HCT116 (cell line): Measurements from ENCODE around the gene ANGPT4. TPM values are rescaled to one million over a fixed set of nuclear protein-coding genes. Genes with fewer than 3 reads are reported as not detected.

Experiments
- ATAC-seq: fragments of 200-7000 bp; cut with Tn5 transposase; 2 replicates; pipeline ENCODE4 v1.9.1; 2020; ENCODE audit warnings: mild to moderate bottlenecking, moderate library complexity
- BruUV-seq: library from RNA; stranded (reverse); fragments of 400-500 nt; replicated peaks from 2 replicates; lab custom pipeline; 2021; lab: Mats Ljungman, UMichigan
- CTCF ChIA-PET: fragments of 300-600 bp; sonication (Branson Sonifier 250); formaldehyde crosslinking; loops from one replicate; lab custom pipeline; 2021; ENCODE audit warnings: antibody characterized with exemption; lab: Charles Lee
- POLR2A ChIA-PET: fragments of 300-600, 350-600 bp; sonication (Branson Sonifier 250); formaldehyde crosslinking; loops from one replicate; lab custom pipeline; 2021; ENCODE audit warnings: antibody characterized with exemption; lab: Charles Lee
- RAD21 ChIA-PET, 2 experiments: fragments of 300-600 bp; sonication (Branson Sonifier 250); formaldehyde crosslinking; loops; one replicate each; lab custom pipeline; 2023; ENCODE audit warnings: low total read pairs in 2 of 2; ENCODE audit not compliant: uncharacterized antibody in 2 of 2, unreplicated experiment in 2 of 2, low non-redundant PET in 1 of 2; lab: Charles Lee
- DNase-seq: peaks from one replicate; pipeline ENCODE4 v3.0.0-alpha.2; 2010; ENCODE audit warnings: low read depth, low spot score
- H2AFZ ChIP-seq: fragments of 200-600 bp; shearing (Covaris generic), sonication (generic); 2 replicates; pipeline ENCODE4 v1.6.1; 2017; ENCODE audit warnings: low read depth, mixed run types, mixed read lengths, antibody characterized with exemption, low read length; ENCODE audit not compliant: poor library complexity, severe bottlenecking
- H3K27ac ChIP-seq: 2 replicates; pipeline ENCODE4 v1.5.1; 2012; ENCODE audit warnings: low read depth, low read length
- H3K27me3 ChIP-seq: fragments of 200-600 bp; sonication (generic); 2 replicates; pipeline ENCODE4 v1.6.1; 2016; ENCODE audit warnings: mixed run types, low read length, mixed read lengths; ENCODE audit not compliant: insufficient read depth
- H3K36me3 ChIP-seq, 2 experiments: fragments of 200-500 bp in 1 of 2; fragments of 200-600 bp in 1 of 2; sonication (Bioruptor generic) in 1 of 2; sonication (generic) in 1 of 2; 2 replicates each; pipeline versions ENCODE4 v1.5.1 to v1.6.1; 2014 to 2016; ENCODE audit warnings: low read length in 2 of 2, inconsistent platforms in 1 of 2, mixed read lengths in 1 of 2, mixed run types in 1 of 2; ENCODE audit not compliant: insufficient read depth in 2 of 2, control insufficient read depth in 1 of 2
- H3K4me1 ChIP-seq, 2 experiments: fragments of 200-600 bp in 1 of 2; sonication (generic) in 1 of 2; 2 replicates each; pipeline versions ENCODE4 v1.5.1 to v1.6.1; 2012 to 2017; ENCODE audit warnings: low read length in 2 of 2, inconsistent platforms in 1 of 2, mild to moderate bottlenecking in 1 of 2, mixed read lengths in 1 of 2, mixed run types in 1 of 2, moderate library complexity in 1 of 2; ENCODE audit not compliant: insufficient read depth in 2 of 2, control insufficient read depth in 1 of 2
- H3K4me2 ChIP-seq: fragments of 200-600 bp; sonication (generic); 2 replicates; pipeline ENCODE4 v1.6.1; 2017; ENCODE audit warnings: mixed run types, low read length, mixed read lengths
- H3K4me3 ChIP-seq, 2 experiments: fragments of 200-600 bp in 1 of 2; sonication (generic) in 1 of 2; replicated peaks in 1 of 2; 2 replicates each; pipeline ENCODE4 v1.5.1; 2011 to 2016; ENCODE audit warnings: low read length in 2 of 2, control low read depth in 1 of 2, low read depth in 1 of 2, mild to moderate bottlenecking in 1 of 2, mixed read lengths in 1 of 2, mixed run types in 1 of 2
- H3K79me2 ChIP-seq: fragments of 200-600 bp; sonication (generic); 2 replicates; pipeline ENCODE4 v1.6.1; 2017; ENCODE audit warnings: mild to moderate bottlenecking, mixed run types, low read length, moderate library complexity, mixed read lengths; ENCODE audit not compliant: insufficient read depth
- H3K9ac ChIP-seq: fragments of 200-600 bp; sonication (generic); 2 replicates; pipeline ENCODE4 v1.6.1; 2016; ENCODE audit warnings: low read length, mixed read lengths
- H3K9me2 ChIP-seq: fragments of 200-600 bp; sonication (generic), shearing (Covaris generic); 2 replicates; pipeline ENCODE4 v1.6.1; 2017; ENCODE audit warnings: mixed run types, mild to moderate bottlenecking, moderate library complexity; ENCODE audit not compliant: insufficient read depth
- H3K9me3 ChIP-seq, 2 experiments: fragments of 200-500 bp in 1 of 2; fragments of 200-600 bp in 1 of 2; sonication (Bioruptor generic) in 1 of 2; sonication (generic) in 1 of 2; 2 replicates each; pipeline ENCODE4 v1.6.1; 2014 to 2017; ENCODE audit warnings: low read length in 2 of 2, mixed read lengths in 2 of 2, inconsistent platforms in 1 of 2, low read depth in 1 of 2, mild to moderate bottlenecking in 1 of 2, mixed run types in 1 of 2, moderate library complexity in 1 of 2; ENCODE audit not compliant: control insufficient read depth in 1 of 2, insufficient read depth in 1 of 2
- H4K20me1 ChIP-seq: fragments of 200-600 bp; sonication (generic), shearing (Covaris generic); 2 replicates; pipeline ENCODE4 v1.6.1; 2017; ENCODE audit warnings: mixed run types, mild to moderate bottlenecking, moderate library complexity; ENCODE audit not compliant: insufficient read depth
- CBX3 ChIP-seq: IDR thresholded peaks from 2 replicates; pipeline ENCODE4 v1.6.1; 2012; ENCODE audit warnings: low read depth
- EGR1 ChIP-seq: IDR thresholded peaks from 2 replicates; pipeline ENCODE4 v1.6.1; 2012; ENCODE audit warnings: low read depth
- ELF1 ChIP-seq: IDR thresholded peaks from 2 replicates; pipeline ENCODE4 v1.6.1; 2012; ENCODE audit warnings: low read depth, borderline replicate concordance
- EZH2 ChIP-seq: fragments of 200-600 bp; sonication (generic); IDR thresholded peaks from 2 replicates; pipeline ENCODE4 v1.6.1; 2017; ENCODE audit warnings: antibody characterized with exemption, mixed run types
- FOSL1 ChIP-seq: IDR thresholded peaks from 2 replicates; pipeline ENCODE4 v1.6.1; 2012; ENCODE audit warnings: low read depth
- JUND ChIP-seq: IDR thresholded peaks from 2 replicates; pipeline ENCODE4 v1.6.1; 2012
- POLR2A ChIP-seq: IDR thresholded peaks from 2 replicates; pipeline ENCODE4 v1.7.0; 2011; ENCODE audit warnings: borderline replicate concordance; ENCODE audit not compliant: insufficient read depth, insufficient read length; ENCODE audit errors: extremely low read depth
- POLR2AphosphoS5 ChIP-seq: IDR thresholded peaks from 2 replicates; pipeline ENCODE4 v1.6.1; 2011; ENCODE audit warnings: mild to moderate bottlenecking, low read depth, low read length, moderate library complexity
- RAD21 ChIP-seq: IDR thresholded peaks from 2 replicates; pipeline ENCODE4 v1.6.1; 2012; ENCODE audit warnings: low read depth, mild to moderate bottlenecking
- SIN3A ChIP-seq: IDR thresholded peaks from 2 replicates; pipeline ENCODE4 v1.6.1; 2012; ENCODE audit warnings: low read depth
- SP1 ChIP-seq: IDR thresholded peaks from 2 replicates; pipeline ENCODE4 v1.6.1; 2012; ENCODE audit warnings: low read depth
- SRF ChIP-seq: IDR thresholded peaks from 2 replicates; pipeline ENCODE4 v1.6.1; 2012; ENCODE audit warnings: low read depth
- YY1 ChIP-seq: IDR thresholded peaks from 2 replicates; pipeline ENCODE4 v1.6.1; 2011; ENCODE audit warnings: low read length, low read depth, moderate library complexity, mild to moderate bottlenecking; ENCODE audit not compliant: insufficient replicate concordance; ENCODE audit errors: extremely low read depth
- ZFX ChIP-seq: fragments of 450-650 bp; IDR thresholded peaks from 2 replicates; pipeline ENCODE4 v1.6.1; 2017
- ZNF274 ChIP-seq: fragments of 200-500 bp; sonication (Bioruptor generic); IDR thresholded peaks from 2 replicates; pipeline ENCODE4 v1.6.1; 2014; ENCODE audit warnings: mild to moderate bottlenecking, low read depth, low read length, inconsistent platforms
- intact Hi-C: fragments of 100-400 bp; cut with micrococcal nuclease; formaldehyde crosslinking; loops from 2 replicates; pipeline ENCODE4 v1.10.0; 2022
- total RNA-seq: library from RNA; stranded (reverse); gene quantifications from one replicate; pipeline ENCODE4 v1.2.1, GENCODE V29; 2021; ENCODE audit not compliant: unreplicated experiment
- TF ChIP-seq, protein P1 (sequence below): IDR thresholded peaks from 2 replicates; pipeline ENCODE4 v1.6.1; 2012
- TF ChIP-seq, protein P2 (sequence below): IDR thresholded peaks from 2 replicates; pipeline ENCODE4 v1.6.1; 2012
- TF ChIP-seq, protein P3 (sequence below): IDR thresholded peaks from 2 replicates; pipeline ENCODE4 v1.6.1; 2012; ENCODE audit warnings: low read depth
- TF ChIP-seq, protein P4 (sequence below): IDR thresholded peaks from 2 replicates; pipeline ENCODE4 v1.6.1; 2011; ENCODE audit warnings: mild to moderate bottlenecking, low read length, moderate library complexity; ENCODE audit not compliant: insufficient replicate concordance; ENCODE audit errors: extremely low read depth
- TF ChIP-seq, protein P5 (sequence below), 3 experiments: fragments of 200-600 bp in 1 of 3; sonication (generic) in 1 of 3; IDR thresholded peaks in 2 of 3; conservative IDR thresholded peaks in 1 of 3; 2 replicates each; pipeline ENCODE4 v1.5.1; 2012 to 2017; ENCODE audit warnings: low read depth in 2 of 3, low read length in 2 of 3, antibody characterized with exemption in 1 of 3, borderline replicate concordance in 1 of 3, control low read depth in 1 of 3, mild to moderate bottlenecking in 1 of 3, mixed read lengths in 1 of 3, mixed run types in 1 of 3, moderate library complexity in 1 of 3; ENCODE audit not compliant: insufficient read depth in 1 of 3

Gene ANGPT4
- total RNA-seq, 1 experiment from 2014 or later: not detected

DNA sequence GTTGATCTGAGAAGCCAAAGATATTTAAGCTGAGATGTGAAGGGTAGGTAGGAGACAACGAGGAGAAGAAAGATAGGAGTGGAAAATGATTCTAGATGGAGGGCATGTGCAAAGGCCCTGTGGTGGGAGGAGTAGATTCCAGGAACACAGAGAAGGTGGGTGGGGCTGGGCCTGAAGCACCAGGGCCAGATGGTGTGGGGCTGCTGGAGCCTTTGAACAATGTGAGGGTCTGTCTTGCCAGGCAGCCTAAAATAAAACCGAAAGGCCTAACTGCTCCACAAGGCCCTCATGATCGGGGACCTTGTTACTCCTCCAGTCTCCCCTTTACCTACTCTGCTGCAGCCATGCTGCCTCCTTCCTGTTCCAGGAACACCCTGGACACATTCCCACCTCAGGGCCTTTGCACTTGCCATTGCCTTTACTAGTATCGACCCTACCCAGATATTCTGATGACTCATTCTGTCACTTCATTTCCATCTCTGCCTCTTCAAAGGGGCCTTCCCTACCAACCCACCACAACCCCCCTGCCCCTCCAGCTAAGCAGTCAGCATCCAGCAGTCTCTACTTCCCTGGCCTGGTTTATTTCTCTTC lies 62.6 kb downstream of the ANGPT4 start:
- Histone ChIP-seq H3K4me2 (no peak overlapping the region), H3K27ac (no peak overlapping the region), H3K4me3 (no peak overlapping the region), H3K9me3 (no peaks in the 10 kb centered on the region), H3K4me1 (peaks cover 24 to 53% of the 10 kb centered on the region in 2 experiments), H3K36me3 (no peaks in the 10 kb centered on the region), H3K9ac (no peak overlapping the region), H3K27me3 (no peaks in the 10 kb centered on the region), H2AFZ (no peak overlapping the region), H3K9me2 (no peaks in the 10 kb centered on the region), H4K20me1 (no peaks in the 10 kb centered on the region), H3K79me2 (no peaks in the 10 kb centered on the region)
- no TSS peak for BruUV-seq
- intact Hi-C loops: no loop called here
- ChIA-PET CTCF (no interaction called here), POLR2A (no interaction called here), RAD21 (no interaction called here)
- TF ChIP-seq, protein P1, sequence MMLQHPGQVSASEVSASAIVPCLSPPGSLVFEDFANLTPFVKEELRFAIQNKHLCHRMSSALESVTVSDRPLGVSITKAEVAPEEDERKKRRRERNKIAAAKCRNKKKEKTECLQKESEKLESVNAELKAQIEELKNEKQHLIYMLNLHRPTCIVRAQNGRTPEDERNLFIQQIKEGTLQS: no peak
- TF ChIP-seq SIN3A: no peak
- no peak for TF ChIP-seq JUND
- TF ChIP-seq, protein P2, sequence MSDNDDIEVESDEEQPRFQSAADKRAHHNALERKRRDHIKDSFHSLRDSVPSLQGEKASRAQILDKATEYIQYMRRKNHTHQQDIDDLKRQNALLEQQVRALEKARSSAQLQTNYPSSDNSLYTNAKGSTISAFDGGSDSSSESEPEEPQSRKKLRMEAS: no peak
- TF ChIP-seq POLR2A: no peak
- no peak for TF ChIP-seq SP1
- TF ChIP-seq, protein P3, sequence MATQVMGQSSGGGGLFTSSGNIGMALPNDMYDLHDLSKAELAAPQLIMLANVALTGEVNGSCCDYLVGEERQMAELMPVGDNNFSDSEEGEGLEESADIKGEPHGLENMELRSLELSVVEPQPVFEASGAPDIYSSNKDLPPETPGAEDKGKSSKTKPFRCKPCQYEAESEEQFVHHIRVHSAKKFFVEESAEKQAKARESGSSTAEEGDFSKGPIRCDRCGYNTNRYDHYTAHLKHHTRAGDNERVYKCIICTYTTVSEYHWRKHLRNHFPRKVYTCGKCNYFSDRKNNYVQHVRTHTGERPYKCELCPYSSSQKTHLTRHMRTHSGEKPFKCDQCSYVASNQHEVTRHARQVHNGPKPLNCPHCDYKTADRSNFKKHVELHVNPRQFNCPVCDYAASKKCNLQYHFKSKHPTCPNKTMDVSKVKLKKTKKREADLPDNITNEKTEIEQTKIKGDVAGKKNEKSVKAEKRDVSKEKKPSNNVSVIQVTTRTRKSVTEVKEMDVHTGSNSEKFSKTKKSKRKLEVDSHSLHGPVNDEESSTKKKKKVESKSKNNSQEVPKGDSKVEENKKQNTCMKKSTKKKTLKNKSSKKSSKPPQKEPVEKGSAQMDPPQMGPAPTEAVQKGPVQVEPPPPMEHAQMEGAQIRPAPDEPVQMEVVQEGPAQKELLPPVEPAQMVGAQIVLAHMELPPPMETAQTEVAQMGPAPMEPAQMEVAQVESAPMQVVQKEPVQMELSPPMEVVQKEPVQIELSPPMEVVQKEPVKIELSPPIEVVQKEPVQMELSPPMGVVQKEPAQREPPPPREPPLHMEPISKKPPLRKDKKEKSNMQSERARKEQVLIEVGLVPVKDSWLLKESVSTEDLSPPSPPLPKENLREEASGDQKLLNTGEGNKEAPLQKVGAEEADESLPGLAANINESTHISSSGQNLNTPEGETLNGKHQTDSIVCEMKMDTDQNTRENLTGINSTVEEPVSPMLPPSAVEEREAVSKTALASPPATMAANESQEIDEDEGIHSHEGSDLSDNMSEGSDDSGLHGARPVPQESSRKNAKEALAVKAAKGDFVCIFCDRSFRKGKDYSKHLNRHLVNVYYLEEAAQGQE: no peak
- TF ChIP-seq FOSL1: no peak
- TF ChIP-seq, protein P4, sequence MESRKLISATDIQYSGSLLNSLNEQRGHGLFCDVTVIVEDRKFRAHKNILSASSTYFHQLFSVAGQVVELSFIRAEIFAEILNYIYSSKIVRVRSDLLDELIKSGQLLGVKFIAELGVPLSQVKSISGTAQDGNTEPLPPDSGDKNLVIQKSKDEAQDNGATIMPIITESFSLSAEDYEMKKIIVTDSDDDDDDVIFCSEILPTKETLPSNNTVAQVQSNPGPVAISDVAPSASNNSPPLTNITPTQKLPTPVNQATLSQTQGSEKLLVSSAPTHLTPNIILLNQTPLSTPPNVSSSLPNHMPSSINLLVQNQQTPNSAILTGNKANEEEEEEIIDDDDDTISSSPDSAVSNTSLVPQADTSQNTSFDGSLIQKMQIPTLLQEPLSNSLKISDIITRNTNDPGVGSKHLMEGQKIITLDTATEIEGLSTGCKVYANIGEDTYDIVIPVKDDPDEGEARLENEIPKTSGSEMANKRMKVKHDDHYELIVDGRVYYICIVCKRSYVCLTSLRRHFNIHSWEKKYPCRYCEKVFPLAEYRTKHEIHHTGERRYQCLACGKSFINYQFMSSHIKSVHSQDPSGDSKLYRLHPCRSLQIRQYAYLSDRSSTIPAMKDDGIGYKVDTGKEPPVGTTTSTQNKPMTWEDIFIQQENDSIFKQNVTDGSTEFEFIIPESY: no peak
- TF ChIP-seq ZFX: no peak
- no peak for TF ChIP-seq EZH2
- TF ChIP-seq ZNF274: no peak
- no peak for TF ChIP-seq SRF
- TF ChIP-seq, protein P5, sequence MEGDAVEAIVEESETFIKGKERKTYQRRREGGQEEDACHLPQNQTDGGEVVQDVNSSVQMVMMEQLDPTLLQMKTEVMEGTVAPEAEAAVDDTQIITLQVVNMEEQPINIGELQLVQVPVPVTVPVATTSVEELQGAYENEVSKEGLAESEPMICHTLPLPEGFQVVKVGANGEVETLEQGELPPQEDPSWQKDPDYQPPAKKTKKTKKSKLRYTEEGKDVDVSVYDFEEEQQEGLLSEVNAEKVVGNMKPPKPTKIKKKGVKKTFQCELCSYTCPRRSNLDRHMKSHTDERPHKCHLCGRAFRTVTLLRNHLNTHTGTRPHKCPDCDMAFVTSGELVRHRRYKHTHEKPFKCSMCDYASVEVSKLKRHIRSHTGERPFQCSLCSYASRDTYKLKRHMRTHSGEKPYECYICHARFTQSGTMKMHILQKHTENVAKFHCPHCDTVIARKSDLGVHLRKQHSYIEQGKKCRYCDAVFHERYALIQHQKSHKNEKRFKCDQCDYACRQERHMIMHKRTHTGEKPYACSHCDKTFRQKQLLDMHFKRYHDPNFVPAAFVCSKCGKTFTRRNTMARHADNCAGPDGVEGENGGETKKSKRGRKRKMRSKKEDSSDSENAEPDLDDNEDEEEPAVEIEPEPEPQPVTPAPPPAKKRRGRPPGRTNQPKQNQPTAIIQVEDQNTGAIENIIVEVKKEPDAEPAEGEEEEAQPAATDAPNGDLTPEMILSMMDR (IDR thresholded peaks at IDR 0.05 in 2 of 3, conservative IDR thresholded peaks at IDR 0.05 in 1 of 3; ENCODE audit: borderline replicate concordance in 1 of 3, insufficient read depth in 1 of 3, low read depth in 2 of 3, low read length in 2 of 3): no peak
- no peak for TF ChIP-seq EGR1
- no peak for TF ChIP-seq RAD21
- no peak for TF ChIP-seq POLR2AphosphoS5
- TF ChIP-seq ELF1: no peak
- no peak for TF ChIP-seq CBX3
- TF ChIP-seq YY1: no peak
- no peak for ATAC-seq
- DNase-seq: no peak
